ENCODE results near the gene ADAMTS5. TPM values are rescaled to one million over a fixed set of nuclear protein-coding genes. Genes with fewer than 3 reads are reported as not detected.
A peak's percentile ranks its signal among the peaks of the same experiment; 100 is the strongest.

ADAMTS5 gene
- polyA plus RNA-seq, 1 donor (not counting 4 experiments of a cell fraction or from before 2014, with no cell fraction given): 0.01 TPM

GRCh38 chr21:26965040-26965906 is 1.6 kb downstream of the ADAMTS5 start:
- H4K20me1 ChIP-seq (ENCODE audit: control insufficient read depth, extremely low read depth, insufficient read depth, low read length): no peaks in the 10 kb centered on the region
- peaks cover 43% of the 10 kb centered on the region for H3K27me3 ChIP-seq (ENCODE audit: control insufficient read depth, extremely low read depth, insufficient read depth, low read length)
- H3K4me1 ChIP-seq (ENCODE audit: control insufficient read depth, extremely low read depth, insufficient read depth, low read length): peaks cover 8% of the 10 kb centered on the region
- H3K9me1 ChIP-seq (ENCODE audit: control insufficient read depth, extremely low read depth, insufficient read depth, low read length): no peaks in the 10 kb centered on the region
- H3K9me3 ChIP-seq (ENCODE audit: control insufficient read depth, low read depth, low read length): no peaks in the 10 kb centered on the region
- dilution Hi-C loops (cut with MboI; ENCODE audit: extremely low pct_ligation_motif_present, low sequenced_read_pairs): no loop called here
- FAIRE-seq (no peak), DNase-seq (ENCODE audit: low read depth, low spot score) (no peak)
- H3K27ac ChIP-seq (ENCODE audit: control insufficient read depth, insufficient read depth, low read length): no peak overlapping the region
- no peak overlapping the region for H3K4me3 ChIP-seq (ENCODE audit: control insufficient read depth in 2 of 3, extremely low read depth in 1 of 3, insufficient read depth in 2 of 3, low read depth in 1 of 3, low read length in 3 of 3)
- H3K9ac ChIP-seq (ENCODE audit: control insufficient read depth, extremely low read depth, insufficient read depth, low read length): no peak overlapping the region
- H3K36me3 ChIP-seq (ENCODE audit: control insufficient read depth in 2 of 2, extremely low read depth in 1 of 2, insufficient read depth in 2 of 2, low read length in 2 of 2): no peaks in the 10 kb centered on the region
- no peaks in the 10 kb centered on the region for H3K79me2 ChIP-seq (ENCODE audit: control insufficient read depth, insufficient read depth, low read length)
- H3K4me2 ChIP-seq (ENCODE audit: control insufficient read depth, extremely low read depth, insufficient read depth, low read depth, low read length): peak overlapping the region; percentile 89
- H2AFZ ChIP-seq (ENCODE audit: control insufficient read depth, low read length): no peak overlapping the region
- no peak for TF ChIP-seq CTCF (optimal IDR thresholded peaks at IDR 0.05 in 1 of 3, IDR thresholded peaks at IDR 0.05 in 1 of 3, conservative IDR thresholded peaks at IDR 0.05 in 1 of 3; ENCODE audit: extremely low read depth in 1 of 3, insufficient read depth in 2 of 3, low read length in 3 of 3)
- no peak for TF ChIP-seq EZH2 (IDR thresholded peaks at IDR 0.05; ENCODE audit: low read length)

- Histone ChIP-seq H3K4me3 (ENCODE audit: control insufficient read depth in 2 of 3, extremely low read depth in 1 of 3, insufficient read depth in 2 of 3, low read depth in 1 of 3, low read length in 3 of 3) (no peak overlapping the region), H3K9me1 (ENCODE audit: control insufficient read depth, extremely low read depth, insufficient read depth, low read length) (no peaks in the 10 kb centered on the region), H3K27me3 (ENCODE audit: control insufficient read depth, extremely low read depth, insufficient read depth, low read length) (peaks cover 43% of the 10 kb centered on the region), H3K79me2 (ENCODE audit: control insufficient read depth, insufficient read depth, low read length) (no peaks in the 10 kb centered on the region), H4K20me1 (ENCODE audit: control insufficient read depth, extremely low read depth, insufficient read depth, low read length) (no peaks in the 10 kb centered on the region), H2AFZ (ENCODE audit: control insufficient read depth, low read length) (no peak overlapping the region), H3K4me2 (ENCODE audit: control insufficient read depth, extremely low read depth, insufficient read depth, low read depth, low read length) (no peak overlapping the region), H3K9ac (ENCODE audit: control insufficient read depth, extremely low read depth, insufficient read depth, low read length) (no peak overlapping the region), H3K27ac (ENCODE audit: control insufficient read depth, insufficient read depth, low read length) (no peak overlapping the region), H3K4me1 (ENCODE audit: control insufficient read depth, extremely low read depth, insufficient read depth, low read length) (peaks cover 8% of the 10 kb centered on the region), H3K36me3 (ENCODE audit: control insufficient read depth in 2 of 2, extremely low read depth in 1 of 2, insufficient read depth in 2 of 2, low read length in 2 of 2) (no peaks in the 10 kb centered on the region), H3K9me3 (ENCODE audit: control insufficient read depth, low read depth, low read length) (no peaks in the 10 kb centered on the region)
- DNase-seq (ENCODE audit: low read depth, low spot score) (no peak), FAIRE-seq (no peak)
- TF ChIP-seq CTCF (optimal IDR thresholded peaks at IDR 0.05 in 1 of 3, IDR thresholded peaks at IDR 0.05 in 1 of 3, conservative IDR thresholded peaks at IDR 0.05 in 1 of 3; ENCODE audit: extremely low read depth in 1 of 3, insufficient read depth in 2 of 3, low read length in 3 of 3): no peak
- no peak for TF ChIP-seq EZH2 (IDR thresholded peaks at IDR 0.05; ENCODE audit: low read length)
- dilution Hi-C loops (cut with MboI; ENCODE audit: extremely low pct_ligation_motif_present, low sequenced_read_pairs): no loop called here
These were observed 2.6 kb downstream of the ADAMTS5 start for GRCh38 chr21:26964170-26964778.

All from keratinocyte (primary cell).